ENCODE measurements around the gene ARHGAP32.

The ARHGAP32 gene

GRCh38 chr11:129192150-129192549 is at the start of gene ARHGAP32:
TSS of gene ARHGAP32 (minus strand) at chr11:129192325. CDS start at chr11:129192198, 127 bp downstream.
- DNase-seq (ENCODE audit: low read depth): peak; percentile 88
- H3K4me3 ChIP-seq (ENCODE audit: low read length): peak within 1 kb of the TSS; percentile 49
- TF ChIP-seq, protein P1, sequence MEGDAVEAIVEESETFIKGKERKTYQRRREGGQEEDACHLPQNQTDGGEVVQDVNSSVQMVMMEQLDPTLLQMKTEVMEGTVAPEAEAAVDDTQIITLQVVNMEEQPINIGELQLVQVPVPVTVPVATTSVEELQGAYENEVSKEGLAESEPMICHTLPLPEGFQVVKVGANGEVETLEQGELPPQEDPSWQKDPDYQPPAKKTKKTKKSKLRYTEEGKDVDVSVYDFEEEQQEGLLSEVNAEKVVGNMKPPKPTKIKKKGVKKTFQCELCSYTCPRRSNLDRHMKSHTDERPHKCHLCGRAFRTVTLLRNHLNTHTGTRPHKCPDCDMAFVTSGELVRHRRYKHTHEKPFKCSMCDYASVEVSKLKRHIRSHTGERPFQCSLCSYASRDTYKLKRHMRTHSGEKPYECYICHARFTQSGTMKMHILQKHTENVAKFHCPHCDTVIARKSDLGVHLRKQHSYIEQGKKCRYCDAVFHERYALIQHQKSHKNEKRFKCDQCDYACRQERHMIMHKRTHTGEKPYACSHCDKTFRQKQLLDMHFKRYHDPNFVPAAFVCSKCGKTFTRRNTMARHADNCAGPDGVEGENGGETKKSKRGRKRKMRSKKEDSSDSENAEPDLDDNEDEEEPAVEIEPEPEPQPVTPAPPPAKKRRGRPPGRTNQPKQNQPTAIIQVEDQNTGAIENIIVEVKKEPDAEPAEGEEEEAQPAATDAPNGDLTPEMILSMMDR (IDR thresholded peaks at IDR 0.05; ENCODE audit: insufficient read depth, low read depth, low read length, missing control alignments): no peak

- no peak for DNase-seq (ENCODE audit: low read depth)
- TF ChIP-seq, protein P1 (IDR thresholded peaks at IDR 0.05; ENCODE audit: insufficient read depth, low read depth, low read length, missing control alignments): no peak
- H3K4me3 ChIP-seq (ENCODE audit: low read length): no peak overlapping the region
Observed at GRCh38 chr11:129239207-129239606, 47.1 kb upstream of the ARHGAP32 start.

GRCh38 chr11:129237880-129238638 is 45.9 kb upstream of the ARHGAP32 start:
- H3K4me3 ChIP-seq (ENCODE audit: low read length): no peak overlapping the region
- TF ChIP-seq, protein P1 (IDR thresholded peaks at IDR 0.05; ENCODE audit: insufficient read depth, low read depth, low read length, missing control alignments): no peak
- no peak for DNase-seq (ENCODE audit: low read depth)

DNA sequence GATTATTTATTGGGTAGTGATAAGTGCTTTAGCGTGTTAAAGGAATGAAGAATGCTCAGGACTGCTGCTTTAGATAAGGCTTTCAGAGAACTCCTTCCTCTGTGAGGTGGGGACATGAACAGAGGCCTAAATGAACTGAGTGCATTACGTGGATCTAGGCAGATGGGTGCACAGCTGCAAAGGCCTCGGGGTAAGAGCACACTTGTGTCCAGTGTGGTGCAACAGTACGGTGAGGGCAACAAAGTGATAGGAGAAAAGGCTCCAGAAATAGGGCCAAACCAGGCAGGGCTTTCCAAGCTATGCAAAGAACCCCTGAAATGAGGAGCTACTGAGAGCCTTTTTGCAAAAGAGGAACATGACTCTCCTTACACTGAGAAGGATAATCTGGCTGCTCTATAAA is 45.3 kb upstream of the ARHGAP32 start:
- TF ChIP-seq, protein P1 (IDR thresholded peaks at IDR 0.05; ENCODE audit: insufficient read depth, low read depth, low read length, missing control alignments): no peak
- no peak overlapping the region for H3K4me3 ChIP-seq (ENCODE audit: low read length)
- no peak for DNase-seq (ENCODE audit: low read depth)

- no peak overlapping the region for H3K4me3 ChIP-seq (ENCODE audit: low read length)
- no peak for DNase-seq (ENCODE audit: low read depth)
- TF ChIP-seq, protein P1 (IDR thresholded peaks at IDR 0.05; ENCODE audit: insufficient read depth, low read depth, low read length, missing control alignments): no peak
Observed at GRCh38 chr11:129236850-129237249, 44.7 kb upstream of the ARHGAP32 start.

DNA sequence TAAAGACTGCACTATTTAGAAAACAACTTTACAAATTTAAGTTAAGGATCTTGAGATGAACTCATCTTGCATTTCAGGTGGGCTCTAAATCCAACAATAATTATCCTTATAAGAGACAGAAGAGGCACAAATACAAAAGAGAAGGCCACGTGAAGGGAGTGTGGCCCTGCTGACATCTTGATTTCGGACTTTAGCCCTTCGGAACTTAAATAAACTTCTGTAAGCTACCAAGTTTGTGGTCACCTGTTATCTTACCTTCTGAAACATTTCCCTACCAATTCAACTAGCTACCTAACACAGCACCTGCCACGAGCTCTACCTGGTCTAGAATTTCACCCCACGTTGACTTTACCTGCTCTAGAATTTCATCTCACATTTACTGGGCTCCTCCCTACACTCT is 42.9 kb upstream of the ARHGAP32 start:
- DNase-seq (ENCODE audit: low read depth): no peak
- TF ChIP-seq, protein P1 (IDR thresholded peaks at IDR 0.05; ENCODE audit: insufficient read depth, low read depth, low read length, missing control alignments): no peak
- H3K4me3 ChIP-seq (ENCODE audit: low read length): no peak overlapping the region

- DNase-seq (ENCODE audit: low read depth): no peak
- no peak overlapping the region for H3K4me3 ChIP-seq (ENCODE audit: low read length)
- TF ChIP-seq, protein P1 (IDR thresholded peaks at IDR 0.05; ENCODE audit: insufficient read depth, low read depth, low read length, missing control alignments): no peak
Observed at GRCh38 chr11:129230006-129230405, 37.9 kb upstream of the ARHGAP32 start.
